GM21360 (cell line): ENCODE measurements around the gene AK5.

ENCODE experiments used
- ATAC-seq: cut with Tn5 transposase; IDR thresholded peaks from one replicate; pipeline ENCODE4 v1.9.1; 2021; ENCODE audit warnings: mild to moderate bottlenecking, moderate library complexity; ENCODE audit not compliant: unreplicated experiment

AK5 gene

DNA sequence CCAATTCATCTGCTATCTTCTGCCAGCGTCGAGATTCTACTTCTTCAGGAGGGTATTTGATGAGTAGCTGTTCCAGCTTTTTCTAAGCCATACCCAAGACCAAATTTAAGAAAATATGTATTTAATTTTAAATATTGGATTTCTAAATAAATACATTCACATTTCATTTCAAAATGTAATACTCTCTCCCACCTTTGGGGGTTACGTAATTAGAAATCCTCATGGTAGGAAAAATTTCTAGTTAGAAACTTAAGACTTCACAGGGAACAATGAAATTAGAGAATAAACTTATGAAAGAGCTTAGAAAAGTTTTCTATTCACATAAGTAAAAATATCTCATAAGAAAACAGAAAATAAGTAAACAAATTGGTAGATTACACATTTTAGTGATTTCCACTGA lies 297.7 kb downstream of the AK5 start:
- ATAC-seq: no peak

DNA sequence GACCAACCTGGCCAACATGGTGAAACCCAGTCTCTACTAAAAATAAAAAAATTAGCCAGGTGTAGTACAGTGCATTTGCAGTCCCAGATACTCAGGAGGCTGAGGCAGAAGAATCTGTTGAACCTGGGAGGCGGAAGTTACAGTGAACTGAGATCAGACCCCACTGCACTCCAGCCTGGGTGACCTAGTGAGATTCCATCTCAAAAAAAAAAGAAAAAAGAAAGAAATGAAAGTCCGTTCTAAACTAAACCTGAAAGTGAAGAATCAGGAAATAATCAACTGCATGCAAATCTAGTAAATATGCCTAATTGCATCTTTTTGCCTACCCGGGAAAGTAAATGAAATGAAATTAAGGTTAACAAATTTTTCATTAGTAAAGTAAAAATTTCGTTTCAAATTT lies 301.1 kb downstream of the AK5 start:
- ATAC-seq: no peak

DNA sequence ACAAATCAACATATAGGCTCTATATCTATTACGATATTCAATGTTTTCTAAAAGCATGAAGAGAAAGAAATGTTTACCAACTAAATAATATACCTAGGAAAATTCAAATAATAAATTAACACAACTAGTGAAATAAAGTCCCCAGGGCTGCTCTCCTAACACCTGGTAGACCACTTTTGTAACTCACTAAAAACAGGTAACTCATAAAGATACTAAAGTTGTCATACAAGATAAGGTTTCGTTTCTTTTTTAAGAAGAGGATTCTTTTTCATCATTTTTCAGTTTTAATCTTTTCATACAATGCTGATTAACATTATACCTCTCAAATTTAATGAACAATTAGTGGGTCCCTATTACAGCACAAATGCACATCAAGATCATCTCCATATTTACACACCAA lies 301.7 kb downstream of the AK5 start:
- ATAC-seq: no peak

DNA sequence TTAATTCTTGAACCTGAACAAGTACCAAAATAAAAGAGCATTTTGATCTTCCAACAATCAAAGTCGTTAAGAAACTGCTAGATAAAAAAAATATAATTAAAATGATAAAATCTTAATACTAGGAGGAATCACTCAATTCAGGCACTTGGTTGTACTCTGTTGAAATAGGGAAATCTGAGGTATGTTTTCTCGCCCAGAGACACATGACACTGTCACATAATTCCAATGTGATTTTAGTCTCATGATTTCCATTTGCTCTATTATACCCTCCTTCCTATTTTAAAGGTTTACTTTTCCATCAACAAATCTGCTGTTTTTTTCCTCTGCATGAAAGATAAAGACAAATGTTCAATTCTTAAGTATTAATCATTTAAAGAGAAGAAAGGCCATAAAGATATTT lies 303.1 kb downstream of the AK5 start:
- no peak for ATAC-seq

DNA sequence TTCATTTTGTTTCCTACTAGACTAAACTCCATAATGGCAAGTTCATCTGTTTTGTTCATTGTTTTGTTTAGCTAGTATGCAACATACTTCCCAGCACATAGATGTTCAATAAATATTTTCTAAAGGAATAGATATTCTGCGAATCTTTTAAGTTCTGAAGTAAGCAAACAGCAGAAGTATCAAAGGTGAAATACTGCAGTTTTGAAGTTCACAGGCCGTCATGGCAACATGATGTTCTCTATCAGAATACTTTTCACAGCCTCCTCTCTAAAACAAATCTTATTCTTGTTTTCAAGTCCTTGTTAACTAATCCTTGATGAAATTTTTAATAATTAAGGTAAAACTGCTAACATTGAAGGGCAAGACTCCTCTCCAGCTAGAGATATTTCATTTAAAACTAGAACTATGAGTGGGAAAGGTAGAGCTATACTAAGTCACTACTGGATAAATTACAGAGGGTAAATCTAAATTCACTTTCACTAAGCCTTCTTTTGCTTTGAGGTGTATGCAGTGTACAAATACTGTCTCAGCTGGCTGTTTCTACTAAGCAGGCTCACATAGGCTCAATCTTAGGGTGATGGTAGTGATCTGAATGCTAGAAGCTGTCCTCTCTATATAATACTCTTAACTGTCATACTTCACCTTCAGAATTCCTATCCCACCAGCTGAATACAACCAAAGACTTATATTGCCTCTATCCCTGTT lies 303.9 kb downstream of the AK5 start:
- no peak for ATAC-seq

DNA sequence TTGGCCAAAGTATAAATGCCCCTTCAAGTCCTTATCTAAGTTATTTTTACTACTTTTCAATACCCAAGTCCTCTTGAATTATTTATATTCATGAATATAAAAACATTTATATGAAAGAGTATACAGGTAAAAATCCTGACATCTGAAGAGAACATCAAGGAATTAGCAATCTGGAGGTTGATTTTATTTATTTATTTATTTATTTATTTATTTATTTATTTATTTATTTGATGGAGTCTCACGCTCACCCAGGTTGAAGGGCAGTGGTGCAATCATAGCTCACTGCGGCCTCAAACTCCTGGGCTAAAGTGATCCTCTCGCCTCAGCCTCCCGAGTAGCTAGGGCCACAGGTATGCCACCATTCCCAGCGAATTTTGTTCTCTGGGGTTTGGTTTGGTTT lies 307.4 kb downstream of the AK5 start:
- no peak for ATAC-seq

DNA sequence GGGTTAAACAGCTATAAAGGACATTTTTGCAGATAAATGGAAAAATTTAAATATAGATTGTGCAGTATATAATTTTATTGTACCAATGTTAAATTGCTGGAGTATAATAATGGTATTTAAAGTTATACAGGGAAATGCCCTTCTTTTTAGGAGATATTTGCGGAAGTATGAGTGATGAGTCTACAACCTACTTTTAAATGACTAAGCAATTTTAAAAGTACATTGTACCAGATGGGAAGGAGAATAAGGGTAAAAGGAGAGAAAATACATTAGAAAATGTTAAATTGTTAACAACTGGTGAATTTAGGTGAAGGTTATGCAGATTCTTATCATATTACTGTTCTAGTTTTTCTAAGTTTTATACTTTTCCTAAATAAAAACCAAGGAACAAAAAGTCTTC lies 308.8 kb downstream of the AK5 start:
- ATAC-seq: no peak

DNA sequence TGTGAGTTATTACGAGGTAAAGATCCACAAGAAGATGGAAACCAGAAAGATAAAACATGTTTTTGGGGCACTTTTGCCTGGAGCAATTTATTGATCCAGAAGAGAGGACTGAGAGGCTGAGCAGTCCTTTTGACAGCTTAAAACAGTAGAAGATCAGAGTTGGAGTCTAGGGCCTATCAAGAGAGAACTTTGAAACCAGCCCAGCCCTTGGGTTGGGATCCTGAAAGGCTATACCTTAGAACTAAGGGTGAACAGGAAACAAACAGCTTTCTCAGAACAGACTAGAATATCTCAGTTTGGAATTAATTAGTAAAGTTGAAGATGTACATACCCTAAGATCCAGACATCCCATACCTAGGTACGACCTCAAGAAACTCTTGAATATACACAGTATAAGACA lies 311.1 kb downstream of the AK5 start:
- no peak for ATAC-seq

DNA sequence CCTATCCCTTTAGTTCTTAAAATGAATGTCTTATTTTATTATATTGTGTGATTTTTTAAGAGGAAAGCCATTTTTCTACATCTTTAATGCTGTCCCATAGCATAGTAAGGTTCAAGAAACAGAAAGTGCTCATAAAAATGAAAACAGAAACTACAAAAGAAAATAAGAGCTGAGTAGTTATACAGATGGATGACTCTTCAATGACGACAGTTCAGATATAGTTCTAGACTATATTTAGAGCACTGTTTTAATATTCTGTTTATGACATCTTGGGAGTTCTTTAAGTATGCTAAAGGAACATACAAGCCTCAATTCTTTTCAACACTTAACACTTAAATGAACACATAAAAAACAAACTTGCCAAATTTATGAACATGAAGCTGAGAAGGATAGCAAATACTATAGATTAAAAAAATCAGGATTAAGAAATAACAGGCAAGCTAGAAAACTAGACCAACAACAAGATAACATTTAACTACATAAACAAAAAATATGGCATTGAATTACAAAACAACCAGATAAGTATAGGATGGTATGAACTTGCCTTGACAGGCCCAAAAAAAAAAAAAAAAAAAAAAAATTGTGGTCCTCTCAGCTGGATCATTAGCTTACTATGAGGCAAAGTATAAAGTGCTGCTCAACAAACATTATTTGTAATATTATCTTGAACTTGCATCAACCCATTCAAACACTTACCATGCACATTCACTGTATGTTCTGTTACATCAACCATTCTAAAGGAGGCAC lies 312.7 kb downstream of the AK5 start:
- ATAC-seq: peak; percentile 87

DNA sequence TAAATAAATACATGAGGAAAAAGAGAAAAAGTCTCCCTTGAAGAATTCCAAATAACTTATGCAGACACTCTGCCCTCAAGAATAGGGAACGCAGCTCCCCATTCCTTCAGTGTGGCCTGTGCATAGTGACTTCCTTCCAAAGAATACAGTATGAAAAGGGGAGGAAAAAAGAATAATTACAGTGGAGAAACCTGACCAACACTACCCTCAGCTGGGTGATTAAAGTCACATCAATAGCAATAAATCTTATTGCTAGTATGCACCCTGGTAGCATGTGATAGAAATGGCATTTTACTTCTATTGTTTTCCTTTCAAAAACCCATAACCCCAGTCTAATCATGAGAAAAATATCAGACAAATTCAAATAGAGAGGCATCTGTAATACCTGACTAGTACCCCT lies 315.5 kb downstream of the AK5 start:
- ATAC-seq: no peak

DNA sequence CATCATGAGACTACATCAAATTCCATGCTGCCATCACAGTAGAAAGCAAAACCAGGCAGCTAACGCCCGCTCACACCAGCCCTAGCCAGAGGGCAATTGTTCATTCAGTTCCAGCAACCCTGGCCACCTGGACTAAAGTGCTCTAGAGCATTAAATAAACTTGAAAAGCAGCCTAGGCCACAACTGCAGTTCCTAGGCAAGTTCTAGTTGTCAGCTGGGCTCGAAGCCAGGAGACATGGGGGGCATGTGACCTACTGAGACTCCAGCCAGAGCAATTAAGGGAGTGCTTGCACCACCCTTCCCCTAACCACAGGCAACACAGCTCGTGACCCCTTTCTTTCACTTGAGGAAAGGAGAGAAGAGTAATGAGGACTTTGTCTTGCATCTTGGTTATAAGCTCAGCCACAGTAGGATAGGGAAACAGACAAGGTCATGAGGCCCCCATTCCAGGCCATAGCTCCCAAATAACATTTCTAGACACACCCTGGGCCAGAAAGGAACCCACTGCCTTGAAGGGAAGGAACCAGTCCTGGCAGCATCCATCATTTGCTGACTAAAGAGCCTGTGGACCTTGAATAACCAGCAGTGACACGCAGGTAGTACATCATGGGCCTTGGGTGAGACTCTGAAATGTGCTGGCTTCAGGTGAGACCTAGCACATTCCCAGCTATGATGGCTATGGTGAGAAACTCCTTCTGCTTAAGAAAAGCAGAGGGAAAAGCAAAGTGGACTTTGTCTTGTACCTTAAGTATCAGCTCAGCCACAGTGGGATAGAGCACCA lies 323.6 kb downstream of the AK5 start:
- ATAC-seq: no peak

DNA sequence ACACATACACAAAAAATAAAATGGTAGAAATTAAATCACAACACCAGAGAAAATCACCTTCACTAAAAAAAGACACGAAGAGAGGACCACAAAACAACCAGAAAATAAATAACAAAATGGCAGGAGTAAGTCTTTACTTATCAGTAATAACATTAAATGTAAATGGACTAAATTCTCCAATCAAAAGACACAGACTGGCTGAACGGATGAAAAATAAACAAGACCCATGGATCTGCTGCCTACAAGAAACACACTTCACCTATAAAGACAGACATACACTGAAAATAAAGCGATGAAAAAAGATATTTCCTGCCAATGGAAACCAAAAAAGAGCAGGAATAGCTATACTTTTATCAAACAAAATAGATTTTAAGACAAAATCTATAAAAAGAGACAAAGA lies 327.1 kb downstream of the AK5 start:
- ATAC-seq: no peak
